ENCODE results near the gene LIN52. TPM values are rescaled to one million over a fixed set of nuclear protein-coding genes. Genes with fewer than 3 reads are reported as not detected.

LIN52 gene
- total RNA-seq, 1 experiment from 2014 or later = 11.0 TPM

DNA sequence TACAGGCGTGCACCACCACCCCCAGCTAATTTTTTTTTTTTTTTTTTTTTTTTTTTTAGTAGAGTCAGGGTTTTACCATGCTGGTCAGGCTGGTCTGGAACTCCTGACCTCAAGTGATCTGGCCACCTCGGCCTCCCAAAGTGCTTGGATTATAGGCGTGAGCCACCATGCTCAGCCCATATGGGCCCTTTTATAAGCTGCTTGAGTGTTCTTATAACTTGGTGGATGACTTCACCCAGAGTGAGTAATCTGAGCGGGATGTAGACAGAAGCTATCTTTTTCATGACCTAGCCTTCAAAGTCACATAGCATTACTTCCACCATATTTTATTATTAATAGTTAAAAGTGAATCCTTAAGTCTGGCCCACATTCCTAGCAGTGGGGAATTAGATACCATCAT is 49.2 kb upstream of the LIN52 start:
- Histone ChIP-seq H4K20me1 (ENCODE audit: control insufficient read depth, insufficient read depth, insufficient read length) (no peaks in the 10 kb centered on the region), H2AK5ac (ENCODE audit: insufficient read length, low read length) (no peak overlapping the region), H3K56ac (ENCODE audit: insufficient read length, low read depth, low read length) (no peak overlapping the region), H4K91ac (ENCODE audit: insufficient read length, low read depth, low read length) (no peak overlapping the region), H3K79me1 (ENCODE audit: insufficient read depth, low read depth, low read length, poor library complexity, severe bottlenecking) (no peaks in the 10 kb centered on the region), H2BK120ac (ENCODE audit: low read depth, low read length, poor library complexity, severe bottlenecking) (no peak overlapping the region), H3K23me2 (ENCODE audit: insufficient read length, low read depth, low read length, poor library complexity, severe bottlenecking) (no peaks in the 10 kb centered on the region), H3T11ph (ENCODE audit: low read length) (no peak overlapping the region), H3K9me3 (ENCODE audit: control insufficient read depth, low read depth, low read length) (no peaks in the 10 kb centered on the region), H3K9ac (ENCODE audit: extremely low read depth, insufficient read length, low read length) (no peak overlapping the region), H3K4me1 (ENCODE audit: insufficient read depth, low read length) (no peaks in the 10 kb centered on the region), H3K4ac (ENCODE audit: low read depth, low read length) (no peak overlapping the region), H2BK5ac (ENCODE audit: insufficient read length, low read length) (no peak overlapping the region), H4K8ac (replicated peaks; ENCODE audit: insufficient read length, low read depth, low read length) (no peak overlapping the region), H3K23ac (ENCODE audit: insufficient read length, low read depth, low read length) (no peak overlapping the region), H2BK20ac (ENCODE audit: low read depth, low read length, poor library complexity, severe bottlenecking) (no peak overlapping the region), H2BK15ac (ENCODE audit: low read depth, low read length) (no peak overlapping the region), H3K27me3 (ENCODE audit: insufficient read depth, low read length) (no peaks in the 10 kb centered on the region), H3K79me2 (ENCODE audit: insufficient read depth, low read length) (no peaks in the 10 kb centered on the region), H2BK12ac (ENCODE audit: insufficient read length, low read depth, low read length) (no peak overlapping the region), H3K18ac (ENCODE audit: insufficient read length, low read depth, low read length) (no peak overlapping the region), H4K5ac (ENCODE audit: insufficient read length, low read depth, low read length) (no peak overlapping the region), H2AFZ (ENCODE audit: low read length) (no peak overlapping the region), H3K27ac (ENCODE audit: insufficient read length, low read depth, low read length) (no peak overlapping the region), H3K4me2 (ENCODE audit: insufficient read depth, insufficient read length, low read length) (no peak overlapping the region), H3K14ac (ENCODE audit: insufficient read depth, low read length) (no peak overlapping the region)
- no peaks in the 10 kb centered on the region for H3K9me3 Mint-ChIP-seq
- H3K4me1 Mint-ChIP-seq = no peaks in the 10 kb centered on the region
- TF ChIP-seq, protein P1, sequence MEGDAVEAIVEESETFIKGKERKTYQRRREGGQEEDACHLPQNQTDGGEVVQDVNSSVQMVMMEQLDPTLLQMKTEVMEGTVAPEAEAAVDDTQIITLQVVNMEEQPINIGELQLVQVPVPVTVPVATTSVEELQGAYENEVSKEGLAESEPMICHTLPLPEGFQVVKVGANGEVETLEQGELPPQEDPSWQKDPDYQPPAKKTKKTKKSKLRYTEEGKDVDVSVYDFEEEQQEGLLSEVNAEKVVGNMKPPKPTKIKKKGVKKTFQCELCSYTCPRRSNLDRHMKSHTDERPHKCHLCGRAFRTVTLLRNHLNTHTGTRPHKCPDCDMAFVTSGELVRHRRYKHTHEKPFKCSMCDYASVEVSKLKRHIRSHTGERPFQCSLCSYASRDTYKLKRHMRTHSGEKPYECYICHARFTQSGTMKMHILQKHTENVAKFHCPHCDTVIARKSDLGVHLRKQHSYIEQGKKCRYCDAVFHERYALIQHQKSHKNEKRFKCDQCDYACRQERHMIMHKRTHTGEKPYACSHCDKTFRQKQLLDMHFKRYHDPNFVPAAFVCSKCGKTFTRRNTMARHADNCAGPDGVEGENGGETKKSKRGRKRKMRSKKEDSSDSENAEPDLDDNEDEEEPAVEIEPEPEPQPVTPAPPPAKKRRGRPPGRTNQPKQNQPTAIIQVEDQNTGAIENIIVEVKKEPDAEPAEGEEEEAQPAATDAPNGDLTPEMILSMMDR (conservative IDR thresholded peaks at IDR 0.05) = no peak
- H3K36me3 Mint-ChIP-seq (ENCODE audit: insufficient read depth in 1 of 3, low read depth in 3 of 3) = no peaks in the 10 kb centered on the region
- no peak overlapping the region for H3K27ac Mint-ChIP-seq
- no CpG with 5 or more reads among the region's 4 CpGs for WGBS (ENCODE audit: extremely low coverage, insufficient read length, low lambda C conversion rate)
- no peaks in the 10 kb centered on the region for H3K27me3 Mint-ChIP-seq (ENCODE audit: low read depth)
- DNase-seq = no peak
- no peak overlapping the region for H3K4me3 Mint-ChIP-seq

All from H9 (cell line).